Measurements from ENCODE around the gene AGPAT3.

The AGPAT3 gene

DNA sequence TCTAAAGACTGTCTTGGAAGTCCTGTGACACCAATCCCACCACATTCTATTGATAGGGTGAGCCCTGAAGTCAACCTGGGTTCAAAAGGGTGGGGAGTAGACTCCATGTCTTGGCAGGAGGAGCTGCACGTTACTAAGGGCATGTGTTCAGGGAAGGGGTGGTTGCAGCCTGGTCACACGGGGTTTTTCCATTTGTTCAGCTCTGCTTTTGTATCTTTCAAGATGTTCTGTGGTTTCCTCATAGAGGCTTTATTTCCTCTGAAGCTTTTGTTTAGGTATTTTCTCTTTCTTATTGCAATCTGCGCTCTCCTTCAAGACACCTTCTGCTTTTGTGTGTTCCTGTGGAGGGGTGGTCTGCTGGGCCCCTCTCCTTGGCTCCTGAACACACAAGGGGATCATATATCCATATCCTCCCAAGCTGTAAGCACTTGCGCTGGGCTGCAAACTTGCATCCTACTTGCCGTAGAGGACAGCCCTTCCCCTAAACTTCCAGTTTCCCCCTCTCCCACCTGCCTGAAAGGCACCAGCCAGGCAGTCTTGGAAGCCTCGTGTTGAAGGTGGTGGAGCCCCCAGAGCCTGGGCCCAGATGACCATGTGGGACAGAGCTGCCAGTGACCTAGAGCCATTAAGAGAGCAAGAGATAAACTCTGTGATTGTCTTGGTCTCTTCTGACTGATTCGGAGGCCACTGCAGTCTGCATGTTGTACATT, 84.6 kb downstream of the AGPAT3 start:
- H3K4me2 ChIP-seq (ENCODE audit: low read length, poor library complexity, severe bottlenecking): no peak overlapping the region
- H3K4ac ChIP-seq (ENCODE audit: low read depth in 1 of 2, low read length in 2 of 2): no peak overlapping the region
- H3K18ac ChIP-seq (ENCODE audit: low read depth in 1 of 2, low read length in 2 of 2): no peak overlapping the region
- DNase-seq: no peak
- peaks cover 10% of the 10 kb centered on the region for H3K4me1 ChIP-seq (ENCODE audit: control insufficient read depth, insufficient read depth, low read depth, low read length)
- H2AFZ ChIP-seq (ENCODE audit: low read depth, low read length): no peak overlapping the region
- no peak overlapping the region for H3K14ac ChIP-seq (ENCODE audit: low read length in 2 of 2)
- H2BK12ac ChIP-seq (ENCODE audit: low read length in 2 of 2): no peak overlapping the region
- H2BK15ac ChIP-seq (ENCODE audit: low read depth, poor library complexity, severe bottlenecking): no peak overlapping the region
- H2BK5ac ChIP-seq (ENCODE audit: low read depth, low read length, poor library complexity, severe bottlenecking): no peak overlapping the region
- H3K9me3 ChIP-seq (ENCODE audit: control insufficient read depth, low read length): peaks cover 10% of the 10 kb centered on the region
- H3K27me3 ChIP-seq (ENCODE audit: control insufficient read depth in 1 of 2, insufficient read depth in 1 of 2, low read length in 2 of 2): no peaks in the 10 kb centered on the region
- no peak overlapping the region for H3K9ac ChIP-seq (ENCODE audit: low read length)
- peaks cover 57% of the 10 kb centered on the region for H3K79me1 ChIP-seq (replicated peaks; ENCODE audit: low read length, poor library complexity, severe bottlenecking)
- no peak overlapping the region for H3K4me3 ChIP-seq (ENCODE audit: insufficient read depth in 1 of 2, low read depth in 1 of 2, low read length in 2 of 2)
- H3K27ac ChIP-seq (ENCODE audit: low read length, poor library complexity, severe bottlenecking): no peak overlapping the region
- H4K91ac ChIP-seq (ENCODE audit: low read length): no peak overlapping the region
- no peak overlapping the region for H2BK120ac ChIP-seq (ENCODE audit: low read depth, low read length)
- WGBS: 88% methylated on average over 6 of the region's 7 CpGs
- peaks cover 0 to 32% of the 10 kb centered on the region in 2 experiments for H3K36me3 ChIP-seq (ENCODE audit: control insufficient read depth in 1 of 2, insufficient read depth in 2 of 2, low read depth in 1 of 2, low read length in 2 of 2)
- no peak overlapping the region for H4K8ac ChIP-seq (ENCODE audit: low read length)
- H3K23ac ChIP-seq (ENCODE audit: low read length in 2 of 2): no peak overlapping the region
- H2AK5ac ChIP-seq (ENCODE audit: low read length, severe bottlenecking): no peak overlapping the region

DNA sequence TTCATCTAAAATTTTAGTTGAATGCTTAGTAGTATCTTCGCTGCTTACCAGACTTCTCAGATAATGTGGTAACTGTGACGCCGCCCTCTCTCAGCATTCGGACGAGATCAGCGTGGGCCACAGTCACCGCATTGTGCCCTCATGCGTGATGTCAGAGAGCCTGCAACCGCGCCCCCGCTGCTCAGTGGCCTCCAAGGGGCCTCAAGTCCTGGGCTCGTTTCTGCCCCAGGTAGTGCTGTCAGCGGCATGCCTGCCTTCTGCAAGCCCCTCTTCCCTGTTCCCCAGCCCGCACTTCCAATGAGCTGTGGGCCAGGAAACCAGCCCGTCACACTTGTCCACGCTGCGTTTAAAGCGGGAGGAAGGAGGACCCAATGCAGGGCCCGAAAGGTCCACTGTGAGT, 85.5 kb downstream of the AGPAT3 start:
- H2AK5ac ChIP-seq (ENCODE audit: low read length, severe bottlenecking): no peak overlapping the region
- H3K4me3 ChIP-seq (ENCODE audit: insufficient read depth in 1 of 2, low read depth in 1 of 2, low read length in 2 of 2): no peak overlapping the region
- H3K36me3 ChIP-seq (ENCODE audit: control insufficient read depth in 1 of 2, insufficient read depth in 2 of 2, low read depth in 1 of 2, low read length in 2 of 2): peaks cover 0 to 33% of the 10 kb centered on the region in 2 experiments
- H3K79me1 ChIP-seq (replicated peaks; ENCODE audit: low read length, poor library complexity, severe bottlenecking): peaks cover 54% of the 10 kb centered on the region
- H3K4me2 ChIP-seq (ENCODE audit: low read length, poor library complexity, severe bottlenecking): no peak overlapping the region
- no peak overlapping the region for H4K8ac ChIP-seq (ENCODE audit: low read length)
- no peak overlapping the region for H3K23ac ChIP-seq (ENCODE audit: low read length in 2 of 2)
- no peak overlapping the region for H3K14ac ChIP-seq (ENCODE audit: low read length in 2 of 2)
- H2BK5ac ChIP-seq (ENCODE audit: low read depth, low read length, poor library complexity, severe bottlenecking): no peak overlapping the region
- H2AFZ ChIP-seq (ENCODE audit: low read depth, low read length): no peak overlapping the region
- H3K9me3 ChIP-seq (ENCODE audit: control insufficient read depth, low read length): peaks cover 10% of the 10 kb centered on the region
- 93% methylated on average over 19 of the region's 19 CpGs for WGBS
- H3K4ac ChIP-seq (ENCODE audit: low read depth in 1 of 2, low read length in 2 of 2): no peak overlapping the region
- no peak overlapping the region for H3K18ac ChIP-seq (ENCODE audit: low read depth in 1 of 2, low read length in 2 of 2)
- DNase-seq: no peak
- H3K4me1 ChIP-seq (ENCODE audit: control insufficient read depth, insufficient read depth, low read depth, low read length): peaks cover 8% of the 10 kb centered on the region
- no peak overlapping the region for H3K27ac ChIP-seq (ENCODE audit: low read length, poor library complexity, severe bottlenecking)
- no peak overlapping the region for H3K9ac ChIP-seq (ENCODE audit: low read length)
- H2BK12ac ChIP-seq (ENCODE audit: low read length in 2 of 2): no peak overlapping the region
- H2BK120ac ChIP-seq (ENCODE audit: low read depth, low read length): no peak overlapping the region
- H3K27me3 ChIP-seq (ENCODE audit: control insufficient read depth in 1 of 2, insufficient read depth in 1 of 2, low read length in 2 of 2): no peaks in the 10 kb centered on the region
- H2BK15ac ChIP-seq (ENCODE audit: low read depth, poor library complexity, severe bottlenecking): no peak overlapping the region
- no peak overlapping the region for H4K91ac ChIP-seq (ENCODE audit: low read length)

DNA sequence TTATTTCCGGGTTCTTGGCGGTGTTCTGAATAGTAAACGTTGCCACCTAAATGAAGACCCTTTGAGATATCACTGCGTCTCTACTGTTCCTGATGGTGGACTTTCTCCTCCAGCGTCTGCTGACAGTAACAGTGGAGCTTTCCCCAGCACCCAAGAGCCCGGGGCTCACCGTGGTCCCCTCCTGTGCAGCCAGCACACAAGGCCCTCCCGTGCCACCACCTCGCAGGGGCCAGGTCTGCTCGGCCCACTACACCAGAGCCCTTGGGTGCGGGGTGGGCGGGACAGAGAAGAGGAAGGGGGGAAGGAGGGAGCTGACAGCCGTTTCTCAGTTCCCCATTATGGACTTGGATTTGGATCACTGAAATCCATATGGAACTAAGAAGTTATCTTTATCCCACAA, 85.9 kb downstream of the AGPAT3 start:
- DNase-seq: no peak
- Histone ChIP-seq H2BK12ac (ENCODE audit: low read length in 2 of 2) (no peak overlapping the region), H2BK15ac (ENCODE audit: low read depth, poor library complexity, severe bottlenecking) (no peak overlapping the region), H3K36me3 (ENCODE audit: control insufficient read depth in 1 of 2, insufficient read depth in 2 of 2, low read depth in 1 of 2, low read length in 2 of 2) (peaks cover 0 to 33% of the 10 kb centered on the region in 2 experiments), H4K91ac (ENCODE audit: low read length) (no peak overlapping the region), H3K79me1 (replicated peaks; ENCODE audit: low read length, poor library complexity, severe bottlenecking) (peaks cover 51% of the 10 kb centered on the region), H2BK120ac (ENCODE audit: low read depth, low read length) (no peak overlapping the region), H3K4ac (ENCODE audit: low read depth in 1 of 2, low read length in 2 of 2) (no peak overlapping the region), H3K9ac (ENCODE audit: low read length) (no peak overlapping the region), H3K4me1 (ENCODE audit: control insufficient read depth, insufficient read depth, low read depth, low read length) (peaks cover 7% of the 10 kb centered on the region), H3K4me3 (ENCODE audit: insufficient read depth in 1 of 2, low read depth in 1 of 2, low read length in 2 of 2) (no peak overlapping the region), H3K9me3 (ENCODE audit: control insufficient read depth, low read length) (peaks cover 10% of the 10 kb centered on the region), H3K4me2 (ENCODE audit: low read length, poor library complexity, severe bottlenecking) (no peak overlapping the region), H3K27ac (ENCODE audit: low read length, poor library complexity, severe bottlenecking) (no peak overlapping the region), H3K27me3 (ENCODE audit: control insufficient read depth in 1 of 2, insufficient read depth in 1 of 2, low read length in 2 of 2) (no peaks in the 10 kb centered on the region), H2AK5ac (ENCODE audit: low read length, severe bottlenecking) (no peak overlapping the region), H3K23ac (ENCODE audit: low read length in 2 of 2) (no peak overlapping the region), H3K18ac (ENCODE audit: low read depth in 1 of 2, low read length in 2 of 2) (no peak overlapping the region), H3K14ac (ENCODE audit: low read length in 2 of 2) (no peak overlapping the region), H2AFZ (ENCODE audit: low read depth, low read length) (no peak overlapping the region), H2BK5ac (ENCODE audit: low read depth, low read length, poor library complexity, severe bottlenecking) (no peak overlapping the region), H4K8ac (ENCODE audit: low read length) (no peak overlapping the region)
- WGBS: 96% methylated on average over 10 of the region's 13 CpGs

DNA sequence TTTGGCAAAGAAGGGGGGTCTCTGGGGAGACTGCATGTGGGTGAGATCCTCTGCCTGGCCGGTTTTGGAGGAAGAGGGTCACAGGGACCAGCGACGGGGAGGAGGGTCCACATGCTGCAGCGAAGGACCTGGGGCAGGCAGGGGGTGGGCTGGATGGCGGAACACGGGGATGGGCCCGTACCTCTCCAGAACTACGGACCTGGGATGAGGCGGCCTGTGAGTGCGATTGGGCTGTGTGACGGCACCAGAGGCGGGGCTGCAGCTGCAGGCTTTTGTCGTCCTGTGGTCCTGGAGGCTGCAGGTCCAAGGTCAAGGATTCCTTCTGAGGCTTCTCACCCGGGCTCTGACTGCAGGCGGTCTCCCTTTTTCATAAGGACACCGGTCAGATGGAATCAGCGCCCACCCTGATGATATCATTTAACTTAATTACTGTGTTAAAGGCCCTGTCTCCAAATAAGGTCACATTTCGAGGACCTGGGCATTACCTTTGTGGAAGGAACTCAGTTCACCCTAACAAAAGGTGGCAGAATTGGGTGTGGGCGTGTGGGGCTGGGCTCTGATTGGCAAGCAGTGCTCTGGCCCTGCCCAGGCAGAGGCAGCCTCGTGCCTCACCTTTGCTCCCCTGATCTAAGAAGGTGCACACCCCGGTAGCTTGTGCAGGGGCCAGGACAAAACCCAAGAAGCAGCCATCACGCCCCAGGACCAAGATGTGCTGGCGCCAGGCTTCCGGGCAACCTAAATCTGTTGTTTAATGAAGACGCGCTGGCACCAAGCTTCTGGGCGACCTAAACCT, 87.1 kb downstream of the AGPAT3 start:
- 93% methylated on average over 27 of the region's 27 CpGs for WGBS
- Histone ChIP-seq H3K9me3 (ENCODE audit: control insufficient read depth, low read length) (peaks cover 10% of the 10 kb centered on the region), H3K4me3 (ENCODE audit: insufficient read depth in 1 of 2, low read depth in 1 of 2, low read length in 2 of 2) (no peak overlapping the region), H3K36me3 (ENCODE audit: control insufficient read depth in 1 of 2, insufficient read depth in 2 of 2, low read depth in 1 of 2, low read length in 2 of 2) (peaks cover 0 to 28% of the 10 kb centered on the region in 2 experiments), H2BK15ac (ENCODE audit: low read depth, poor library complexity, severe bottlenecking) (no peak overlapping the region), H3K79me1 (replicated peaks; ENCODE audit: low read length, poor library complexity, severe bottlenecking) (peaks cover 49% of the 10 kb centered on the region), H4K91ac (ENCODE audit: low read length) (no peak overlapping the region), H2BK5ac (ENCODE audit: low read depth, low read length, poor library complexity, severe bottlenecking) (no peak overlapping the region), H3K4me1 (ENCODE audit: control insufficient read depth, insufficient read depth, low read depth, low read length) (peaks cover 17% of the 10 kb centered on the region), H3K23ac (ENCODE audit: low read length in 2 of 2) (no peak overlapping the region), H4K8ac (ENCODE audit: low read length) (no peak overlapping the region), H3K4me2 (ENCODE audit: low read length, poor library complexity, severe bottlenecking) (no peak overlapping the region), H3K14ac (ENCODE audit: low read length in 2 of 2) (no peak overlapping the region), H3K9ac (ENCODE audit: low read length) (no peak overlapping the region), H3K27ac (ENCODE audit: low read length, poor library complexity, severe bottlenecking) (no peak overlapping the region), H3K18ac (ENCODE audit: low read depth in 1 of 2, low read length in 2 of 2) (no peak overlapping the region), H2BK120ac (ENCODE audit: low read depth, low read length) (no peak overlapping the region), H2AFZ (ENCODE audit: low read depth, low read length) (no peak overlapping the region), H2AK5ac (ENCODE audit: low read length, severe bottlenecking) (no peak overlapping the region), H3K27me3 (ENCODE audit: control insufficient read depth in 1 of 2, insufficient read depth in 1 of 2, low read length in 2 of 2) (no peaks in the 10 kb centered on the region), H2BK12ac (ENCODE audit: low read length in 2 of 2) (no peak overlapping the region), H3K4ac (ENCODE audit: low read depth in 1 of 2, low read length in 2 of 2) (no peak overlapping the region)
- DNase-seq: no peak

Measured in mesenchymal stem cell (in vitro differentiated cells and primary cell).